ENCODE measurements around the gene PKN3.

DNA sequence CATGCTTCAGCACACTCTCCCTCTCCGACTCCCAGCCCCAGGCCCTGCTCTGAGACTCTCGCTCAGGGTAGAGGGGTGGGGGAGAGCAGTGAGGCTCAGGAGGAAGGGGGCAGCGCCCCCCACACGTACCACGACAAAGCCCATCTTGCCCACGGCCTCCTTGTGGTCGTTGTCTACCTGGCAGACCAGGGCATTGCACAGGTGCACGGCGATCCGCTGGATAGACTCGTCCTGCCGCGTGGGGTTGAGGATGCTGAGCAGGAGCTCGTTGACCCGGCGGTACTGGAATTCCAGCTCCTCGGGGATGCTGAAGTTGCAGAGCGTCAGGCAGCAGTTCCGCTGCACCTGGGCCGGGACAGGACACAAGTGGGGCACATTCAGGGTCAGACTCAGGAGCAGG is 40.1 kb downstream of the PKN3 start:
- TF ChIP-seq, protein P1, sequence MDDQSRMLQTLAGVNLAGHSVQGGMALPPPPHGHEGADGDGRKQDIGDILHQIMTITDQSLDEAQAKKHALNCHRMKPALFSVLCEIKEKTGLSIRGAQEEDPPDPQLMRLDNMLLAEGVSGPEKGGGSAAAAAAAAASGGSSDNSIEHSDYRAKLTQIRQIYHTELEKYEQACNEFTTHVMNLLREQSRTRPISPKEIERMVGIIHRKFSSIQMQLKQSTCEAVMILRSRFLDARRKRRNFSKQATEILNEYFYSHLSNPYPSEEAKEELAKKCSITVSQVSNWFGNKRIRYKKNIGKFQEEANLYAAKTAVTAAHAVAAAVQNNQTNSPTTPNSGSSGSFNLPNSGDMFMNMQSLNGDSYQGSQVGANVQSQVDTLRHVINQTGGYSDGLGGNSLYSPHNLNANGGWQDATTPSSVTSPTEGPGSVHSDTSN (CRISPR knock-in tag; IDR thresholded peaks at IDR 0.05; ENCODE audit: borderline replicate concordance) = no peak
- TF ChIP-seq TARDBP (CRISPR knock-in tag; IDR thresholded peaks at IDR 0.05) (no peak), SALL1 (CRISPR knock-in tag; IDR thresholded peaks at IDR 0.05) (no peak), ZNF629 (CRISPR knock-in tag; conservative IDR thresholded peaks at IDR 0.05) (no peak), ESRRA (CRISPR knock-in tag; IDR thresholded peaks at IDR 0.05; ENCODE audit: low read depth) (no peak), ZNF713 (CRISPR knock-in tag; IDR thresholded peaks at IDR 0.05) (no peak), ZMYM3 (CRISPR knock-in tag; IDR thresholded peaks at IDR 0.05) (no peak), FIP1L1 (IDR thresholded peaks at IDR 0.05; ENCODE audit: borderline replicate concordance, insufficient read depth, low read depth, low read length) (no peak), NCOR1 (IDR thresholded peaks at IDR 0.05; ENCODE audit: borderline replicate concordance, low read length) (no peak)
- TF ChIP-seq, protein P2, sequence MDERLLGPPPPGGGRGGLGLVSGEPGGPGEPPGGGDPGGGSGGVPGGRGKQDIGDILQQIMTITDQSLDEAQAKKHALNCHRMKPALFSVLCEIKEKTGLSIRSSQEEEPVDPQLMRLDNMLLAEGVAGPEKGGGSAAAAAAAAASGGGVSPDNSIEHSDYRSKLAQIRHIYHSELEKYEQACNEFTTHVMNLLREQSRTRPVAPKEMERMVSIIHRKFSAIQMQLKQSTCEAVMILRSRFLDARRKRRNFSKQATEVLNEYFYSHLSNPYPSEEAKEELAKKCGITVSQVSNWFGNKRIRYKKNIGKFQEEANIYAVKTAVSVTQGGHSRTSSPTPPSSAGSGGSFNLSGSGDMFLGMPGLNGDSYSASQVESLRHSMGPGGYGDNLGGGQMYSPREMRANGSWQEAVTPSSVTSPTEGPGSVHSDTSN (CRISPR knock-in tag; IDR thresholded peaks at IDR 0.05) = no peak
- TF ChIP-seq, protein P3, sequence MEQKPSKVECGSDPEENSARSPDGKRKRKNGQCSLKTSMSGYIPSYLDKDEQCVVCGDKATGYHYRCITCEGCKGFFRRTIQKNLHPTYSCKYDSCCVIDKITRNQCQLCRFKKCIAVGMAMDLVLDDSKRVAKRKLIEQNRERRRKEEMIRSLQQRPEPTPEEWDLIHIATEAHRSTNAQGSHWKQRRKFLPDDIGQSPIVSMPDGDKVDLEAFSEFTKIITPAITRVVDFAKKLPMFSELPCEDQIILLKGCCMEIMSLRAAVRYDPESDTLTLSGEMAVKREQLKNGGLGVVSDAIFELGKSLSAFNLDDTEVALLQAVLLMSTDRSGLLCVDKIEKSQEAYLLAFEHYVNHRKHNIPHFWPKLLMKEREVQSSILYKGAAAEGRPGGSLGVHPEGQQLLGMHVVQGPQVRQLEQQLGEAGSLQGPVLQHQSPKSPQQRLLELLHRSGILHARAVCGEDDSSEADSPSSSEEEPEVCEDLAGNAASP (CRISPR knock-in tag; IDR thresholded peaks at IDR 0.05; ENCODE audit: borderline replicate concordance) = no peak
- TF ChIP-seq, protein P4, sequence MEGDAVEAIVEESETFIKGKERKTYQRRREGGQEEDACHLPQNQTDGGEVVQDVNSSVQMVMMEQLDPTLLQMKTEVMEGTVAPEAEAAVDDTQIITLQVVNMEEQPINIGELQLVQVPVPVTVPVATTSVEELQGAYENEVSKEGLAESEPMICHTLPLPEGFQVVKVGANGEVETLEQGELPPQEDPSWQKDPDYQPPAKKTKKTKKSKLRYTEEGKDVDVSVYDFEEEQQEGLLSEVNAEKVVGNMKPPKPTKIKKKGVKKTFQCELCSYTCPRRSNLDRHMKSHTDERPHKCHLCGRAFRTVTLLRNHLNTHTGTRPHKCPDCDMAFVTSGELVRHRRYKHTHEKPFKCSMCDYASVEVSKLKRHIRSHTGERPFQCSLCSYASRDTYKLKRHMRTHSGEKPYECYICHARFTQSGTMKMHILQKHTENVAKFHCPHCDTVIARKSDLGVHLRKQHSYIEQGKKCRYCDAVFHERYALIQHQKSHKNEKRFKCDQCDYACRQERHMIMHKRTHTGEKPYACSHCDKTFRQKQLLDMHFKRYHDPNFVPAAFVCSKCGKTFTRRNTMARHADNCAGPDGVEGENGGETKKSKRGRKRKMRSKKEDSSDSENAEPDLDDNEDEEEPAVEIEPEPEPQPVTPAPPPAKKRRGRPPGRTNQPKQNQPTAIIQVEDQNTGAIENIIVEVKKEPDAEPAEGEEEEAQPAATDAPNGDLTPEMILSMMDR (CRISPR knock-in tag; IDR thresholded peaks at IDR 0.05) = no peak
- TF ChIP-seq, protein P5, sequence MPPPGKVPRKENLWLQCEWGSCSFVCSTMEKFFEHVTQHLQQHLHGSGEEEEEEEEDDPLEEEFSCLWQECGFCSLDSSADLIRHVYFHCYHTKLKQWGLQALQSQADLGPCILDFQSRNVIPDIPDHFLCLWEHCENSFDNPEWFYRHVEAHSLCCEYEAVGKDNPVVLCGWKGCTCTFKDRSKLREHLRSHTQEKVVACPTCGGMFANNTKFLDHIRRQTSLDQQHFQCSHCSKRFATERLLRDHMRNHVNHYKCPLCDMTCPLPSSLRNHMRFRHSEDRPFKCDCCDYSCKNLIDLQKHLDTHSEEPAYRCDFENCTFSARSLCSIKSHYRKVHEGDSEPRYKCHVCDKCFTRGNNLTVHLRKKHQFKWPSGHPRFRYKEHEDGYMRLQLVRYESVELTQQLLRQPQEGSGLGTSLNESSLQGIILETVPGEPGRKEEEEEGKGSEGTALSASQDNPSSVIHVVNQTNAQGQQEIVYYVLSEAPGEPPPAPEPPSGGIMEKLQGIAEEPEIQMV (CRISPR knock-in tag; IDR thresholded peaks at IDR 0.05; ENCODE audit: low read depth) = no peak
- TF ChIP-seq, protein P6, sequence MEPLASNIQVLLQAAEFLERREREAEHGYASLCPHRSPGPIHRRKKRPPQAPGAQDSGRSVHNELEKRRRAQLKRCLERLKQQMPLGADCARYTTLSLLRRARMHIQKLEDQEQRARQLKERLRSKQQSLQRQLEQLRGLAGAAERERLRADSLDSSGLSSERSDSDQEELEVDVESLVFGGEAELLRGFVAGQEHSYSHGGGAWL (CRISPR knock-in tag; IDR thresholded peaks at IDR 0.05) = no peak
